GM12872 (cell line): ENCODE measurements around the gene TRMT11.

ENCODE experiments used
- TF ChIP-seq, protein P1 (sequence below): IDR thresholded peaks from 3 replicates; pipeline ENCODE4 v1.5.1; 2011; ENCODE audit warnings: low read depth, mild to moderate bottlenecking, low read length, moderate library complexity; ENCODE audit not compliant: insufficient read depth

The TRMT11 gene

DNA sequence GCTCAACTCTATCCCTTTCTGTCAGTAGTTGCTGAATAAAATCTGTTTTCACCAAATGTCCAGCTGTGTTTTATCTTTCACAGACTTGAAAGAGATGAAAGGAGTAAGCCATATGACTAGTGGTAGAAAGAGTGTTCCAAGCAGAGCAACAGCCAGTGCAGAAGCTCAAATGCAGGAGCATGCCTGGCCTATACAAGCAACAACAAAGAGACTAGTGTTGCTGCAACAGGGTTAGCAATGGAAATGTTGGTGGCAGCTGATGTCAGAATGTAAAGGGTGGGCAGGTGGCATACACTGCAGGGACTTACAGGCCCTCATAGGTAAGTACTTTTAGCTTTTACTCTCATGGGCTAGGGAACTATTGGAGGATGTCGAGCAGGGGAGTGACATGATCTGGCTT, 35.0 kb upstream of the TRMT11 start:
- TF ChIP-seq, protein P1, sequence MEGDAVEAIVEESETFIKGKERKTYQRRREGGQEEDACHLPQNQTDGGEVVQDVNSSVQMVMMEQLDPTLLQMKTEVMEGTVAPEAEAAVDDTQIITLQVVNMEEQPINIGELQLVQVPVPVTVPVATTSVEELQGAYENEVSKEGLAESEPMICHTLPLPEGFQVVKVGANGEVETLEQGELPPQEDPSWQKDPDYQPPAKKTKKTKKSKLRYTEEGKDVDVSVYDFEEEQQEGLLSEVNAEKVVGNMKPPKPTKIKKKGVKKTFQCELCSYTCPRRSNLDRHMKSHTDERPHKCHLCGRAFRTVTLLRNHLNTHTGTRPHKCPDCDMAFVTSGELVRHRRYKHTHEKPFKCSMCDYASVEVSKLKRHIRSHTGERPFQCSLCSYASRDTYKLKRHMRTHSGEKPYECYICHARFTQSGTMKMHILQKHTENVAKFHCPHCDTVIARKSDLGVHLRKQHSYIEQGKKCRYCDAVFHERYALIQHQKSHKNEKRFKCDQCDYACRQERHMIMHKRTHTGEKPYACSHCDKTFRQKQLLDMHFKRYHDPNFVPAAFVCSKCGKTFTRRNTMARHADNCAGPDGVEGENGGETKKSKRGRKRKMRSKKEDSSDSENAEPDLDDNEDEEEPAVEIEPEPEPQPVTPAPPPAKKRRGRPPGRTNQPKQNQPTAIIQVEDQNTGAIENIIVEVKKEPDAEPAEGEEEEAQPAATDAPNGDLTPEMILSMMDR = no peak

DNA sequence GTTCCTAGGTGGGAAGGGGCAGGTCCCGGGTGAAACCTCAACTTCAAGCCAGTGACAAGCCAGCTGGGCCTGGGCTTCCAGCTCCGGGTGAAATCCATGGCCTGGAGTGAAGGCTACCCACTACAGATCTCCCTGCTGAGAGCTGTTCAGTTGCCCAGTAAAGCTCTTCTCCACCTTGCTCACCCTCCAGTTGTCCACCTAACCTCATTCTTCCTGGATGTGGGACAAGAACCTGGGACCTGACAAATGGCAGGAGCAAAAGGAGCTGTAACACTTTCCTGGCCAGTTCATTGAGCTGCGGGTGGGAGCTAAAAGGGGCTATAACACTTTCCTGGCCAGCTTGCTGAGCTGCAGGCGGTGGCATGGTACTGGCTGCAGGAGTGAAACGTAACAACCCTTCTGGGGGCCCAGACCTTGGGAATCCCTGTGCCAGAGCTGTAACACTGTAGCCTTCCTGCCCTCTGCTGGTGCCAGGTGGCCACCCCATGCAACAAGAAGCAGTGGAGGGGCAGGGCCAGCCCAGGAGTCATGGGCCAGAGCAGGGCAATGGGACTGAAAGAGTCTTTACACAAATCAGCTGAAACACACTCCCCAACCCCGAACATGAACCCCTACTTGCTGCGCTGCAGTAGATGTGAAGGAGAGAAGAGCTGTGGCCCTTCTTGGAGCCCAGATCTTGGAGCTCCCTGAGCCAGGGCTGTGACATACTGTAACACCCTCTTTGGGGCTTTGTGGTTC, 33.4 kb upstream of the TRMT11 start:
- TF ChIP-seq, protein P1 = peak; percentile 59

GRCh38 chr6:125953502-125953875, 32.9 kb upstream of the TRMT11 start:
- TF ChIP-seq, protein P1 = peak; percentile 33; the same call in 2 of the 3 replicates

DNA sequence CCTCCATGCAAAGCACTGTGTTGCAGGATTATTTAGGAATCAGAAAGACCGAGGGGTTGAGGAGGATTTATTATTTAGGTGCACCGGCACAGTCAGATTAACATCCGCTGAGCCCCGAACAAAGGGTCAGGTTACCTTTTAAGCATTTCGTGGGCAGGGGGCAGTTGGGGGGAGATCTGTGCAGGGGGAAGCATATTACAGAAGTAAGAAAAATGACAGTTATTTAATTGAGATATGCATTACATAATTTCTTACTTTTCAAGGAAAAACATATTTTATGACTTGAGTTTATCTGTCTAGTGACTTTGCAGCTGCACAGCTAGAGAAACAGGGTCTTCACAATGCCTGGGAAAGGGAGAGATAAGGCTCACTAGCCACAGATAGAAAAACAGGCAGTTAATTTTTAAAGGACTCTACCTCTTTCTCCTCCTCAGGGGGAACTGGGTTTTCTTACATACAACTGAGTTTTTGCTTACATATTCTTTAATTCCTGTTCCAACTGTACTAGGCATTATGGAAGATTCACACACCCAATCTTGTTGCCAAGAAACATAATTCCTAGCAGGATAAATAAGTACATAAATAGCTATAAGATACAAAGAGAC, 31.5 kb upstream of the TRMT11 start:
- TF ChIP-seq, protein P1 = no peak

GRCh38 chr6:125955973-125956372, 30.4 kb upstream of the TRMT11 start:
- TF ChIP-seq, protein P1 = no peak

DNA sequence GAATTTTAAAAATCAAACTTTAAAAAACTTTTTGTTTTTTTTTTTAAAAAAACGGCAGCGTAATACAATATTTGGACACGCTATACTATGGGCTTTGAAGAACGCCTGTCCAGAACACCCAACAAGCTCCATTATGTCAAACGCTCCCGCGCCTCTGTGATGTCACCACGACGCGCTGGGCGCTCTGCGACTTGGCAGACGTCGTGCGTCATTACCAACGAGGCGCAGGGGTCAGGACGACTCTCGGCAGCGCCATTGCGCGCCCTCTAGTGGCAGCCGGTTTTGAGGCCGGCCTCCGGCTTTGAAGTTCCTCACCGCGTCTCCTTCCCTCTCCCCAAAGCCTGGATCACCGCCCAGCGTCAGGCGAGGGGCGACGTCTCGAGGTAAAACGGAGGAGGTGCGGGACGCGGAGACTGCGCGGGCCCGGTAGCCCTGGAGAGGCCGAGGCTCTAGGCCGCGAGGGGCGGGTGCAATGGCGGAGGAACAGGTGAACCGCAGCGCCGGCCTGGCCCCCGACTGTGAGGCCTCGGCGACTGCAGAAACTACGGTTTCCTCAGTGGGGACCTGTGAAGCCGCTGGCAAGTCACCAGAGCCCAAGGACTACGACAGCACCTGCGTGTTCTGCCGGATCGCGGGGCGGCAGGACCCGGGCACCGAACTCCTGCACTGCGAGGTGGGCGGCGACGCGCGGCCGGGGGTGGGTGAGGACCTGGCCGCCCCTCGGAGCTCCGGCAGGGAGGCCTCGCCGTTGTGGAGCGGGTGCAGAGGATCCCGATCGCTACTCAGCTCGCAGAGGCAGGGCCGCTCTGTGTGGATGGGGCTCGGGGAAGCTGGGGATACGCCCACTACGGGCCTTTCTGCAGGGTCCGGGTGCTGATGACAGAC, 29.6 kb upstream of the TRMT11 start, which contains the start of gene HINT3:
HINT3 (plus strand) TSS at position 265 of the 885 bp plus-strand sequence; CDS start at position 473, 208 bp downstream.
- TF ChIP-seq, protein P1 = peak; percentile 99

- TF ChIP-seq, protein P1 = no peak
Measured at GRCh38 chr6:125957391-125957693, 29.0 kb upstream of the TRMT11 start.
